NT2/D1 (cell line): Measurements from ENCODE around the gene NBEAL2.

Experiments used
- YY1 ChIP-seq: IDR thresholded peaks from 2 replicates; pipeline ENCODE4 v1.6.1; 2011; ENCODE audit not compliant: insufficient read length, insufficient read depth
- ZNF274 ChIP-seq: IDR thresholded peaks from 2 replicates; pipeline ENCODE4 v1.6.1; 2011; ENCODE audit warnings: mild to moderate bottlenecking, low read depth, low read length

DNA sequence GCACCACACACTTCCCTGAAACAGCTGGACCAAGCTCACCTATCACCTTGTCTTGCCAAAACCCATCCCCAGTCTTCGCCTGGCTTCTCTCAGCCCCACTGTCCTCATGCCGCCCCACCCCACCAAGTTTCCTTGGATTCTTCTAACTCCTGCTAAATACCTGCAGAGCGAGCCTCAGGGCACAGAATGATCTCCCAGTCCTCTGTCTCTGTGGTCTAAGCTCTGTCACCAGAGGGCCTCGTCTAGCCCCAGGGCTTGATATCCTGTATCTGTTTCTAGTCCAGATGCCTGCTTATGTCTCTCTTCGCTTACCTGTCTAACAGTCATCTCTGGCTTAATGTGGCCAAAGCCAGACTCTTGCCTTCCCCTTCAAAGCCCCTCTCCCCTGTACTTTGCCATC is 12.7 kb upstream of the NBEAL2 start:
- TF ChIP-seq YY1 (no peak), ZNF274 (no peak)
